K562 (cell line): ENCODE measurements around the gene PSMA2. TPM values are rescaled to one million over a fixed set of nuclear protein-coding genes. Genes with fewer than 3 reads are reported as not detected.
A peak's percentile ranks its signal among the peaks of the same experiment; 100 is the strongest.

Experiments used
- ATAC-seq: fragments of 200-7000 bp; cut with Tn5 transposase; 3 replicates; pipeline ENCODE4 v1.9.1; 2020; ENCODE audit warnings: moderate library complexity
- BruUV-seq: library from RNA; stranded (reverse); fragments of 400-500 nt; replicated peaks from 2 replicates; lab custom pipeline; 2021; lab: Mats Ljungman, UMichigan
- CTCF ChIA-PET: fragments of 300-600 bp; formaldehyde crosslinking; extraction: SDS; loops from one replicate; lab custom pipeline; 2021; ENCODE audit warnings: low intra/inter-chr PET ratio; lab: Yijun Ruan, JAX
- POLR2A ChIA-PET: fragments of 300-600, 350-650 bp; sonication (Branson Sonifier 250); formaldehyde crosslinking; extraction: SDS; loops from one replicate; lab custom pipeline; 2021; ENCODE audit warnings: antibody characterized with exemption, inconsistent platforms; lab: Yijun Ruan, JAX
- DNase-seq, 4 experiments: peaks; one replicate each; pipeline versions ENCODE4 v3.0.0 to v3.0.0-alpha.2; 2011 to 2018; ENCODE audit warnings: low spot score in 3 of 4, mixed read lengths in 3 of 4; ENCODE audit errors: extremely low read depth in 1 of 4
- FAIRE-seq: peaks from 2 replicates; lab custom pipeline; 2011; peaks lifted over from hg19 to GRCh38; lab: Jason Lieb, UNC
- H2AFZ ChIP-seq: 2 replicates; pipeline ENCODE4 v1.6.0; 2011; ENCODE audit warnings: low read depth, low read length, control low read depth, inconsistent platforms
- H3K27ac ChIP-seq: fragments of 200-600 bp; 3 replicates; pipeline ENCODE4 v1.8.0; 2011; ENCODE audit warnings: low read depth, mild to moderate bottlenecking, control low read depth, inconsistent platforms, low read length, moderate library complexity, mixed read lengths; ENCODE audit errors: extremely low read depth
- H3K27me3 ChIP-seq, 2 experiments: fragments of 300-600 bp in 1 of 2; 2 replicates in 1 of 2; 3 replicates in 1 of 2; pipeline versions ENCODE4 v1.6.0 to v1.8.0; 2011; ENCODE audit warnings: inconsistent platforms in 2 of 2, low read length in 2 of 2, mild to moderate bottlenecking in 1 of 2, mixed read lengths in 1 of 2, moderate library complexity in 1 of 2; ENCODE audit not compliant: control insufficient read depth in 2 of 2, insufficient read depth in 2 of 2
- H3K36me3 ChIP-seq: fragments of 300-600 bp; 3 replicates; pipeline ENCODE4 v1.8.0; 2011; ENCODE audit warnings: mild to moderate bottlenecking, low read length, inconsistent platforms; ENCODE audit not compliant: control insufficient read depth, insufficient read depth
- H3K4me1 ChIP-seq, 2 experiments: fragments of 200-600 bp in 1 of 2; replicated peaks in 1 of 2; 2 replicates in 1 of 2; 3 replicates in 1 of 2; pipeline versions ENCODE4 v1.5.1 to v1.8.0; 2011; ENCODE audit warnings: inconsistent platforms in 2 of 2, low read length in 2 of 2, mild to moderate bottlenecking in 1 of 2, mixed read lengths in 1 of 2, moderate library complexity in 1 of 2; ENCODE audit not compliant: control insufficient read depth in 2 of 2, insufficient read depth in 2 of 2
- H3K4me2 ChIP-seq: 2 replicates; pipeline ENCODE4 v1.6.1; 2011; ENCODE audit warnings: low read length, control low read depth, inconsistent platforms, mixed read lengths; ENCODE audit not compliant: insufficient read depth
- H3K4me3 ChIP-seq: fragments of 200-600 bp; sonication (generic), shearing (Covaris generic); 2 replicates; pipeline ENCODE4 v1.5.1; 2016; ENCODE audit warnings: control low read depth, inconsistent platforms
- H3K79me2 ChIP-seq: fragments of 200-600 bp; 3 replicates; pipeline ENCODE4 v1.8.0; 2011; ENCODE audit warnings: low read length, inconsistent platforms; ENCODE audit not compliant: control insufficient read depth, insufficient read depth
- H3K9ac ChIP-seq, 2 experiments: 2 replicates each; pipeline versions ENCODE4 v1.6.0 to v1.6.1; 2011; ENCODE audit warnings: low read depth in 2 of 2, low read length in 2 of 2, control low read depth in 1 of 2, inconsistent platforms in 1 of 2, mild to moderate bottlenecking in 1 of 2, mixed read lengths in 1 of 2; ENCODE audit not compliant: insufficient read depth in 1 of 2
- H3K9me1 ChIP-seq: one replicate; pipeline ENCODE4 v1.6.0; 2011; ENCODE audit warnings: inconsistent platforms, mild to moderate bottlenecking, low read length, moderate library complexity; ENCODE audit not compliant: control insufficient read depth, insufficient read depth
- H3K9me3 ChIP-seq: replicated peaks from 2 replicates; pipeline ENCODE4 v1.5.1; 2011; ENCODE audit warnings: low read depth, low read length, inconsistent platforms; ENCODE audit not compliant: control insufficient read depth, insufficient read depth
- H4K20me1 ChIP-seq: replicated peaks from 2 replicates; pipeline ENCODE4 v1.6.1; 2011; ENCODE audit warnings: low read length, inconsistent platforms, mixed read lengths; ENCODE audit not compliant: control insufficient read depth, insufficient read depth
- RUNX1 ChIP-seq: sonication (generic); IDR thresholded peaks from 2 replicates; pipeline ENCODE4 v1.6.1; 2016; ENCODE audit warnings: antibody characterized with exemption, low read depth
- SMAD4 ChIP-seq: fragments of 250-450 bp; sonication (Bioruptor Pico); conservative IDR thresholded peaks from 2 replicates; pipeline ENCODE4 v1.8.0; 2021; ENCODE audit warnings: inconsistent platforms, mild to moderate bottlenecking, moderate library complexity
- ZNF3 ChIP-seq: fragments of 250-450 bp; sonication (Bioruptor Pico); IDR thresholded peaks from 2 replicates; pipeline ENCODE4 v1.5.0; 2021; ENCODE audit warnings: mild to moderate bottlenecking, moderate library complexity
- ZNF76 ChIP-seq: fragments of 250-450 bp; sonication (Bioruptor Pico); IDR thresholded peaks from 2 replicates; pipeline ENCODE4 v1.4.0; 2020; ENCODE audit warnings: mild to moderate bottlenecking, moderate library complexity, borderline replicate concordance
- WGBS: fragments of 100-300 bp; shearing (Covaris generic); methylation state at CpG from one replicate; pipeline ENCODE4 v1.1.6; 2016; ENCODE audit warnings: low coverage, mixed read lengths; ENCODE audit not compliant: insufficient coverage; ENCODE audit errors: missing lambda C conversion rate; 5-methylcytosine and 5-hydroxymethylcytosine counted together
- in situ Hi-C: fragments of 300-500 bp; cut with MboI; formaldehyde crosslinking; loops from 4 replicates; pipeline ENCODE4 v1.15.0; 2018; ENCODE audit warnings: inconsistent platforms, mixed read lengths
- intact Hi-C: fragments of 100-400 bp; cut with micrococcal nuclease; formaldehyde crosslinking; loops from 2 replicates; pipeline ENCODE4 v1.14.2; 2022
- polyA plus RNA-seq, 8 experiments: library from polyadenylated mRNA; depleted of rRNA in 4 of 8; stranded (reverse) in 5 of 8; unstranded in 3 of 8; fragments of >200 nt; fragmentation: Nextera tagmentation in 2 of 8; fragmentation: Illumina TruSeq in 1 of 8; extraction: Ambion mirVana in 2 of 8; extraction: Trizol in 1 of 8; gene quantifications; 2 replicates each; pipeline versions ENCODE4 v1.2.1 to v1.2.3, GENCODE V29; 2011 to 2014; ENCODE audit warnings: inconsistent platforms in 1 of 8, missing spikeins in 1 of 8
- total RNA-seq, 7 experiments: library from RNA; depleted of rRNA in 6 of 7; stranded (reverse); fragments of >200 nt in 6 of 7; fragmentation: Illumina TruSeq in 2 of 7; extraction: Trizol in 2 of 7; gene quantifications; 2 replicates each; pipeline versions ENCODE4 v1.2.1 to v1.2.3, GENCODE V29; 2011 to 2021; ENCODE audit warnings: low replicate concordance in 1 of 7
- TF ChIP-seq, protein P1 (sequence below): sonication (generic); formaldehyde crosslinking; IDR thresholded peaks from 2 replicates; pipeline ENCODE4 v1.8.0; 2022; ENCODE audit warnings: missing genetic modification reagents, mild to moderate bottlenecking, moderate library complexity, borderline replicate concordance
- TF ChIP-seq, protein P2 (sequence below): fragments of 450-650 bp; IDR thresholded peaks from 2 replicates; pipeline ENCODE4 v1.6.1; 2016; ENCODE audit warnings: mild to moderate bottlenecking
- TF ChIP-seq, protein P3 (sequence below): sonication (generic); formaldehyde crosslinking; IDR thresholded peaks from 2 replicates; pipeline ENCODE4 v1.8.0; 2022; ENCODE audit warnings: mild to moderate bottlenecking, missing genetic modification reagents
- TF ChIP-seq, protein P4 (sequence below): fragments of 450-650 bp; formaldehyde crosslinking; IDR thresholded peaks from 2 replicates; pipeline ENCODE4 v1.4.0; 2022; ENCODE audit warnings: missing genetic modification characterization

PSMA2 gene
- total and polyA plus RNA-seq, 9 of the 15 experiments (the other 6 are each of a cell fraction or from before 2014, with no cell fraction given) = 91.7 to 1,070 (median 213) TPM

DNA sequence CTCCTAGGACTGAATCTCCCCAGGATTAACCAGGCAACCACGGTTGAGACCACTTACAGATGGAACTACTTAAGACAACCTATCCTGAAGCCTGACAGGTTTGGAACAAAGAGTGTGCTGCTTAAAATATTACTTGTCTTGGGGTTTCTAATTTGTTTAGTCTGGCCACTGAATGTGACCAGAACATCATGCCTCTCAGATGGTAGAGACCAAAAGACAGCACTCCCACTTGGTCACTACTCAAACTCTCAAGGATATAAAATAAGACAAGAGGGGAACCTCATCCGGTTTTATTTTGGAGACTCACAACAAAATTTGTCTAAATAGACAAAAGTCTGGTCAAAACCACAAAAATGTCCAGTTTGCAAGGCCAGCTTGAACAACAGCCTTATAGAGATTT, 15.5 kb upstream of the PSMA2 start:
- WGBS = 68% methylated on average over 2 of the region's 2 CpGs
- Histone ChIP-seq H3K27me3 (no peaks in the 10 kb centered on the region), H3K36me3 (no peaks in the 10 kb centered on the region), H3K4me3 (no peak overlapping the region), H3K4me1 (peaks cover 4 to 11% of the 10 kb centered on the region in 2 experiments; a peak in 4 of 5 replicates), H3K9me1 (no peaks in the 10 kb centered on the region), H2AFZ (no peak overlapping the region; the same call in 1 of the 2 replicates), H3K9ac (no peak overlapping the region), H3K79me2 (no peaks in the 10 kb centered on the region), H4K20me1 (no peaks in the 10 kb centered on the region), H3K27ac (no peak overlapping the region), H3K9me3 (no peaks in the 10 kb centered on the region), H3K4me2 (no peak overlapping the region)
- intact Hi-C loops = no loop called here
- in situ Hi-C loops = loop anchor here (10.0 to 25.0 kb wide), 2 partner anchors 157 to 315 kb away; no protein-coding TSS in a partner anchor
- no peak for ATAC-seq
- POLR2A ChIA-PET = no interaction called here
- no peak for FAIRE-seq
- CTCF ChIA-PET = no interaction called here
- DNase-seq = no peak
- no peak for TF ChIP-seq SMAD4
- BruUV-seq = no TSS peak

DNA sequence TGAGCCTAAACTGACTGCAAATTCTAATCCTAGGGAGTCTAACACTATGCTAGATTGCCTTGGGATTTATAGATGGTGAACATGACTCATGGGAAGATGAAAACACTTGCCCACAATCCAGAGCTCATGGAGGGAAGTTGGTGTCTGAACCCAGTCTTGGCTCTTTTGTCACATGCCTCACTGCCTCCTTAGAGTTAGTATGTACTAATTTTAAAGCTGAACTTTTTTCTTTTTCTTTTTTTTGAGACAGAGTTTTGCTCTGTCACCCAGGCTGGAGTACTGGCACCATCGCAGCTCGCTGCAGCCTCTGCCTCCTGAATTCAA, 14.6 kb upstream of the PSMA2 start:
- peak overlapping the region; percentile 80 for H2AFZ ChIP-seq
- ATAC-seq (no peak; the same call in 1 of the 3 replicates), FAIRE-seq (no peak), DNase-seq (no peak)
- H3K4me3 ChIP-seq = no peak overlapping the region
- ChIA-PET CTCF (no interaction called here), POLR2A (interaction anchor here (0.5 to 1.8 kb wide), 4 partner anchors 9 to 697 kb away, joined by 3 to 14 read pairs (median 6); partner anchors contain the start of genes MRPL32 and PSMA2)
- WGBS = 100% methylated on average over 2 of the region's 2 CpGs
- intact Hi-C loops = loop anchor here (1.0 kb wide), 1 partner anchor 40 kb away; no protein-coding TSS in a partner anchor
- no peaks in the 10 kb centered on the region for H3K27me3 ChIP-seq
- H3K4me1 ChIP-seq = peaks cover 4 to 11% of the 10 kb centered on the region in 2 experiments; a peak in 4 of 5 replicates
- peak overlapping the region; percentile 15; the same call in 2 of the 3 replicates for H3K27ac ChIP-seq
- peak overlapping the region; percentile 67 for H3K4me2 ChIP-seq
- H3K36me3 ChIP-seq = no peaks in the 10 kb centered on the region
- H3K9me3 ChIP-seq = no peaks in the 10 kb centered on the region
- no peaks in the 10 kb centered on the region for H4K20me1 ChIP-seq
- H3K9me1 ChIP-seq = no peaks in the 10 kb centered on the region
- in situ Hi-C loops = loop anchor here (10.0 to 25.0 kb wide), 2 partner anchors 158 to 316 kb away; no protein-coding TSS in a partner anchor
- H3K9ac ChIP-seq = no peak overlapping the region
- BruUV-seq = no TSS peak
- no peaks in the 10 kb centered on the region for H3K79me2 ChIP-seq
- TF ChIP-seq, protein P1, sequence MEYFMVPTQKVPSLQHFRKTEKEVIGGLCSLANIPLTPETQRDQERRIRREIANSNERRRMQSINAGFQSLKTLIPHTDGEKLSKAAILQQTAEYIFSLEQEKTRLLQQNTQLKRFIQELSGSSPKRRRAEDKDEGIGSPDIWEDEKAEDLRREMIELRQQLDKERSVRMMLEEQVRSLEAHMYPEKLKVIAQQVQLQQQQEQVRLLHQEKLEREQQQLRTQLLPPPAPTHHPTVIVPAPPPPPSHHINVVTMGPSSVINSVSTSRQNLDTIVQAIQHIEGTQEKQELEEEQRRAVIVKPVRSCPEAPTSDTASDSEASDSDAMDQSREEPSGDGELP (CRISPR knock-in tag) = no peak
- TF ChIP-seq RUNX1 = no peak
- no peak for TF ChIP-seq ZNF3 (CRISPR knock-in tag)
- no peak for TF ChIP-seq ZNF76 (CRISPR knock-in tag)
- TF ChIP-seq, protein P2, sequence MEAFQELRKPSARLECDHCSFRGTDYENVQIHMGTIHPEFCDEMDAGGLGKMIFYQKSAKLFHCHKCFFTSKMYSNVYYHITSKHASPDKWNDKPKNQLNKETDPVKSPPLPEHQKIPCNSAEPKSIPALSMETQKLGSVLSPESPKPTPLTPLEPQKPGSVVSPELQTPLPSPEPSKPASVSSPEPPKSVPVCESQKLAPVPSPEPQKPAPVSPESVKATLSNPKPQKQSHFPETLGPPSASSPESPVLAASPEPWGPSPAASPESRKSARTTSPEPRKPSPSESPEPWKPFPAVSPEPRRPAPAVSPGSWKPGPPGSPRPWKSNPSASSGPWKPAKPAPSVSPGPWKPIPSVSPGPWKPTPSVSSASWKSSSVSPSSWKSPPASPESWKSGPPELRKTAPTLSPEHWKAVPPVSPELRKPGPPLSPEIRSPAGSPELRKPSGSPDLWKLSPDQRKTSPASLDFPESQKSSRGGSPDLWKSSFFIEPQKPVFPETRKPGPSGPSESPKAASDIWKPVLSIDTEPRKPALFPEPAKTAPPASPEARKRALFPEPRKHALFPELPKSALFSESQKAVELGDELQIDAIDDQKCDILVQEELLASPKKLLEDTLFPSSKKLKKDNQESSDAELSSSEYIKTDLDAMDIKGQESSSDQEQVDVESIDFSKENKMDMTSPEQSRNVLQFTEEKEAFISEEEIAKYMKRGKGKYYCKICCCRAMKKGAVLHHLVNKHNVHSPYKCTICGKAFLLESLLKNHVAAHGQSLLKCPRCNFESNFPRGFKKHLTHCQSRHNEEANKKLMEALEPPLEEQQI = no peak
- TF ChIP-seq, protein P3, sequence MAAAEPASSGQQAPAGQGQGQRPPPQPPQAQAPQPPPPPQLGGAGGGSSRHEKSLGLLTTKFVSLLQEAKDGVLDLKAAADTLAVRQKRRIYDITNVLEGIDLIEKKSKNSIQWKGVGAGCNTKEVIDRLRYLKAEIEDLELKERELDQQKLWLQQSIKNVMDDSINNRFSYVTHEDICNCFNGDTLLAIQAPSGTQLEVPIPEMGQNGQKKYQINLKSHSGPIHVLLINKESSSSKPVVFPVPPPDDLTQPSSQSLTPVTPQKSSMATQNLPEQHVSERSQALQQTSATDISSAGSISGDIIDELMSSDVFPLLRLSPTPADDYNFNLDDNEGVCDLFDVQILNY (CRISPR knock-in tag) = no peak
- TF ChIP-seq, protein P4, sequence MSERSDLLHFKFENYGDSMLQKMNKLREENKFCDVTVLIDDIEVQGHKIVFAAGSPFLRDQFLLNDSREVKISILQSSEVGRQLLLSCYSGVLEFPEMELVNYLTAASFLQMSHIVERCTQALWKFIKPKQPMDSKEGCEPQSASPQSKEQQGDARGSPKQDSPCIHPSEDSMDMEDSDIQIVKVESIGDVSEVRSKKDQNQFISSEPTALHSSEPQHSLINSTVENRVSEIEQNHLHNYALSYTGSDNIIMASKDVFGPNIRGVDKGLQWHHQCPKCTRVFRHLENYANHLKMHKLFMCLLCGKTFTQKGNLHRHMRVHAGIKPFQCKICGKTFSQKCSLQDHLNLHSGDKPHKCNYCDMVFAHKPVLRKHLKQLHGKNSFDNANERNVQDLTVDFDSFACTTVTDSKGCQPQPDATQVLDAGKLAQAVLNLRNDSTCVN (CRISPR knock-in tag) = no peak
